Prostate gland (tissue), 2 donors: Measurements from ENCODE around the gene OSBPL2.

ENCODE experiments used
- CTCF ChIP-seq, 4 experiments: fragments of 200-600 bp in 2 of 4; fragments of 450-650 bp in 2 of 4; sonication (generic) in 2 of 4; IDR thresholded peaks; 1 replicate in 3 of 4; 2 replicates in 1 of 4; pipeline ENCODE4 v1.5.1; 2016 to 2019; ENCODE audit warnings: antibody characterized with exemption in 4 of 4, mild to moderate bottlenecking in 2 of 4, moderate library complexity in 2 of 4
- POLR2AphosphoS5 ChIP-seq: sonication (generic); formaldehyde crosslinking; IDR thresholded peaks from one replicate; pipeline ENCODE4 v1.6.1; 2017; ENCODE audit warnings: antibody characterized with exemption

- TF ChIP-seq POLR2AphosphoS5 (no peak), CTCF (IDR thresholded peaks at IDR 0.05) (no peak)
These were observed 27.0 kb downstream of the OSBPL2 start for GRCh38 chr20:62265365-62265764.
